ENCODE measurements around the gene MACROD2.
"Not testable (repeated sequence)": the region's sequence is repeated elsewhere in the genome, so short reads cannot be mapped to it uniquely, and the experiment has no call there.

The MACROD2 gene

DNA sequence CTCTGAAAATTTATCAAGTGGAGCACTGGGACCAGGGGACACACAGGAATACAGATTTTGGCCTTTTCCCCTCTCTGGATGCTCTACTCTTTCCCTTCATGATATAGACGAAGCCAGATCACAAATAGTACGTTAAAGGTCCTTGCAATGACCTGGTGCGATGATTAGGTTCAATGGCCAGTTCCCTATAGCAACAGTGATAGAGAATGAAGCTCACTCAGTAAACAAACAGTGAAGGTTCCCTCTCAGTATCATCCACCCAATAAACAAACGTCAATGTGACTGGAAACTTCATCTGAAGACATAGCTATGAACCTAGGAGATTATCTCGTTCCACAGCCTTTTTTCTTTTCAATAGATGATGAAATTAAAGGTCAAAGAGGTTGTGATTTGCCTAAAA lies 1981.7 kb downstream of the MACROD2 start:
- DNase-seq (ENCODE audit: low read depth) = no peak

- DNase-seq (ENCODE audit: low read depth) = no peak
Measured at GRCh38 chr20:15977758-15978157, 1982.4 kb downstream of the MACROD2 start.

DNA sequence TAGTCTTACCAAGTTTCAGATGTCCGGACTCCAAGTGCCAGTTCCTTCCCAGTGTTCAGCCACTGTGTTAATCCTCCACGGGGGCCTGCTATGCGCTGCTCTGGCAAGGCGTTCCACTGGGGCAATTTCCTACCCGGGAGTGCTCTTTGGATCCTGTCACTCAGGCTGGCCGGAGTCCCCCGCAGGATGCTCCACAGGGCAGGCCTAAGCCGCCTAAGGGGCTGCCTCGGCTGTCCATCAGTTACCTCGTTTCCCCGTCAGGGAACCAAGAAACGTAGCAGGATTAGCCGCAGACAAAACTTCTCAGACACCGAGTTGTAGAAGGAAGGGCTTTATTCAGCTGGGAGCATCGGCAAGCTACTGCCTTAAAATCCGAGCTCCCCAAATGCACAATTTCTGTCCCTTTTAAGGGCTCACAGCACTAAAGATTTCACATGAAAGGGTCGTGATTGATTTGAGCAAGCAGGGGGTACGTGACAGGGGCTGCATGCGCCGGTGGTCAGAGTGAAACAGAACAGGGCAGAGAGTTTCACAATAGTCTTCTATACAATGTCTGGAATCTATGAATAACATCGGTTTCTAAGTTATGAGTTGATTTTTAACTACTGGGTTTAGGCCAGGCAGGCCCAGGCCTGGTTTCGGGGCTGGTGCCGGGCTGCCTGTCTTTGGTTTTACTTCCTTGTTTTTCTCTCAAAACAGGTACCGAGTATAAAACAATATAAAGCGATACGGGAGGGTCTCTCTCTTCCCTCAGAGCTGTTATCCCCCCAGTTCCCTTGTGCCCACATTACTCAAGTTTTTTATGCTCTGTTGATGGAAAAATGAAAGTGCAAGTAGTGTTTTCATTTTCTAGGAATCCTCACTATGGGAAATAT lies 1990.4 kb downstream of the MACROD2 start:
- DNase-seq (ENCODE audit: low read depth) = not testable (repeated sequence)

DNA sequence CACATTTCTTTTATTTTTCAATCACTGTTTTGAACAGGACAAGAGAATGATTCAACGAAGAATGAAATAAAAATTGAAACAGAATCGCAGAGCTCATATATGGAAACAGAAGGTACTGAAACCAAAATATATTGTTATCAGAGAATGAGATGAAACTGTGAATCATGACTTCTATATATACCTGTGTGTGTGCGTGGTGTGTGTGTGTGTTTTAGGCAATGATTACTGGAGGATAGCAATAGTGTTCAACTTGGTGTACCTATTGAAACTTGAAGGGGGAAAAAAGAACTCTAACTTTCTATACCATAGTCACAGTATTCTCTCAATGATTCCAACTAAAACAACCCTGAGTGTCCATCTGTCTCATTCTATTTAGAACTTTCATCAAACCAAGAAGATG lies 1991.4 kb downstream of the MACROD2 start:
- DNase-seq (ENCODE audit: low read depth) = no peak

GRCh38 chr20:15991279-15991678 lies 1996.0 kb downstream of the MACROD2 start:
- DNase-seq (ENCODE audit: low read depth) = no peak

DNA sequence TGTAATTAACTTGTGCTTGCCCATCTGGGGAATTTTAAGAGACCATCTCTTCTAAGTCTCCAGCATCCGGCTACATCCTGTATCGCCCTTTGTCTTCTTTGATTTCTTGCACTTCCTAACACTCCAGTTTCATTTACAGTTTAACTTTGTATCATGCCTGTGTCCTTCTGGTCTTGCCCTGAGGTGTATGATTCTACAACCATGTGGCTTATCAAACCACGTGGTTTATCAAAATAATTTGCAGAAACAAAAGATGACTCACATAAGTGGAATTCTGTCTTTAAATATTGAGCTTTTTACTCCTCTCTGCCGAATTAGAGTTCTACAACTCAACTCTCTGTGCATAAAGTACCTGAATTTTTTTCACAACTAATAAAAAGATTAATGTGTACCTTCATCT lies 1997.2 kb downstream of the MACROD2 start:
- no peak for DNase-seq (ENCODE audit: low read depth)

DNA sequence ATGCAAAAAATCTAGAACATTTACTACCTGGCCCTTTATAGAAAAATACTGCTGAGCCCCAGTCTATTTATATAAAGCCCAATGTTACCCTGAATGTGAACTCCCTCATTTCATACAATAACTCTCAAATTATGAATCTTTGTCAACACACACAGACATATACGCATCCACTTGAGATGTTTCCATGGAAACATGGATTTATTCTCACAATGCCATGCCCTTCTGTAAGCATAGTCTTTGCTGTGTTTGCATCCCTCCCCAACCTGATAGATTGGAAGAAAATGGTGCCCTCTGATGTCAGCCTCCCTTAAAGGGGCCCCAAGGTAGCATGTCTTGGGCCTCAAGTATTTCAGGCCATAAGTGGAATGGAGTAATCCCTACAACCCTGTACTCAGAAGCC lies 2004.8 kb downstream of the MACROD2 start:
- DNase-seq (ENCODE audit: low read depth) = no peak

DNA sequence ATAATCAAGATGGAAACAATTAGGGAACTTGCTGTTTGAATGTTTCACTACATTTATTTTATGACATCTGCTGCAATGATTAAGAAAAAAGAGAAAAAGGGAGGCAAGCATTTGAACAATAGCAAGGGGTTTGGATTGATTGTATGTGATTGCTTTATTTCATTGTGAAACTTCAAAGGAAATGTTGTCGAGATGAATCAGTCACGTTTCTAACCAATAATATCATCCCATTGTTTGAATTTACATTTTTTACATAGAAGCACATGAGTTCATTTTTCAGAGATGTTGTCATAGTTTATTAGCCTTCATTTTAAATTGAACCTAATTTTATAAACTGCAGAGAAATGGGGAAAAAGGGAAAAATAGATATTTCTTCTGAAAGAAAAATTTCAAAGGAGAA lies 2006.0 kb downstream of the MACROD2 start:
- DNase-seq (ENCODE audit: low read depth) = no peak

- no peak for DNase-seq (ENCODE audit: low read depth)
Measured at GRCh38 chr20:16003310-16003709, 2008.0 kb downstream of the MACROD2 start.

DNA sequence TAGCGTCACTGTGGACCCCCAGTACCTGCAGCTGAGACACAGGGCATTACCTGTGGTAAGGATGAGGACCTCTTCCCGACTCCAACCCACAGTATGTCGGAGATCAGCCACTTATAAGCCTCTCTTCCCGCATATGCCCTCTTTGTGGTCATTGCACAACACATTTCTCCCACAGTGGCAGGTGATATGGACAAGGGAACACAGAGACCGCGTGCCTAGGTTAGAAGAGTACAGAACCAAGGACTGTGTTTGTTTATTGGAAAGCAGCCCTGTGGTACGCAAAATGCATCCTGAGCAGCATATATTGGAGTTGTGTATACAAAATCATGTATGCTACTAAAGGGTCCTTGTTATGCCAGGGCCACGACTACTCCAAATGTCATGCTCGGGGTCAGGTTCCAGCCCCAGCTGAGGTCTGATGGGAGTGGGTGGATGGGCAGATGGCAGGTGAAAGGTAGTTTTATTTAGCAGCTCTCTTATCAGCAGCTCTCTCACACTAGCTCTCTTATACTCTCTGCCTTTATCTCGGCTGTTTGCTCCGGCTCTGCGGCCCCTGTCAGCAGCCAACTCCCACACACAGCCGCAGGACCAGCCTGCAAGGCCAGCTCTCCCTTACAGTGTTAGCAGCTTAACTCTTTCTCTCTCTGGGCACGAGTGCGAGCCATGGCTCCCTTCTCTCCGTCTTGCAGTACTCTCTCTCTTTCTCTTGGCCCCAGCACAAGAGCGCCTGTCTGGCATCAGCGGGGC lies 2009.0 kb downstream of the MACROD2 start:
- no peak for DNase-seq (ENCODE audit: low read depth)

DNA sequence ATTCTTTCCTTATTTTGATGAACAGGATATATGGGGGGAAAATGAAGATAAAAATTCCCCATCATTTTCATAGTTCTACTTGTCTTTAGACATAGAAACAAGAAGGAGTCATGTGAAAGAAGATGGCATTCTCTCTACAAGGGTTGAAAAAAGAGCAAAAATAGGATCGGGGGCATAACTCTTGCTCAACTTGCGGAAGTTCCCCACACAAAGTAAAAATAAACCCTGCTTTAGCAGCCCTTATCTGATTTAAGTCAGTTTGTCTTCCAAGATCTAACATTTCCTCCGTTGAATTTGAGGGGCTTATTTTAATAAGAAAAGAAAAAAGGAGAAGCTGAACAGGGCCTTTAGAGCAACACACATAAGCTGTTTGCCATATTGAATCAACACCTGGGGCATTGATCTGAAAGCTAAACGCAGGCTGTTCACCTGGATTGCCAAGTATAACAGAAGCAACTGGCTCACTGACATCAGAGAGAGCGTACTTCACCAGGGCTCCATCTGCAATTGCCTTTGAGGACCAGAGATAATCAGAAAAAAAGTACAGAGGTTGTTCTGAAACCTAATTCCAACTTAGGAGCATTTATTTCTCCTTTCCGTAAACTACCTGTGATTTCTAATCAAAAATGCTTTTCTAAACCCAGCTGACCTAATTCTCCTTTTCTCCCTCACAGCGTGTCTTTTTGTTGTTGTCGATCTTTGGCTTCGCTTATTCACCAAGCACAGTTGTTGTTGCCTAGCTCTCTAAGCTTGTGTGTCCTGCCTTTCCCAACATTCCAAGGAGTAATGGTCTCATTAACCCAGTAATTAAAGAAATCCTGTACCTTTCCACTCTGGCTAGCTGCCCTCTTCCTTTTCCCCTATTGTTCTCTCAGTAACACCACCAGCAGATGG lies 2010.0 kb downstream of the MACROD2 start:
- DNase-seq (ENCODE audit: low read depth) = no peak

GRCh38 chr20:16005915-16006493 lies 2010.7 kb downstream of the MACROD2 start:
- DNase-seq (ENCODE audit: low read depth) = no peak

DNA sequence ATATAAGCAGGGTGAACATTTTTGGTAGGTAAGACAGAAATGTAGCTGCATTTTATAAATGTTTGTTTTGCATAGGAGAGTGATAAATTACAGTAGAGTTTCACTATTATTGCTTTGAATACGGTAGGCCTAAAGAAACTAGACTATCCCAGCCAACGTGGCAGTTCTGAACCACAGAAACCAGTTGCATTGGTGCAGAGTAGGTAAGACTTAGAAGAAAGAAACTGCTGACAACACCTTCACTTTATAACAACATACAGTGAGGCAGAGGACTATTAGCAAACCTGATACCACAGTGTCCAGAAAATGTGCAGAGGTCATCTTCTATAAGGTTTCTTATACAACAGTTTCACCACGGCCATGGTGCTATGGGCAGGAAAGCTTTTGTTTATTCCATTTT lies 2011.8 kb downstream of the MACROD2 start:
- DNase-seq (ENCODE audit: low read depth) = no peak

- no peak for DNase-seq (ENCODE audit: low read depth)
Measured at GRCh38 chr20:16007962-16008361, 2012.6 kb downstream of the MACROD2 start.

DNA sequence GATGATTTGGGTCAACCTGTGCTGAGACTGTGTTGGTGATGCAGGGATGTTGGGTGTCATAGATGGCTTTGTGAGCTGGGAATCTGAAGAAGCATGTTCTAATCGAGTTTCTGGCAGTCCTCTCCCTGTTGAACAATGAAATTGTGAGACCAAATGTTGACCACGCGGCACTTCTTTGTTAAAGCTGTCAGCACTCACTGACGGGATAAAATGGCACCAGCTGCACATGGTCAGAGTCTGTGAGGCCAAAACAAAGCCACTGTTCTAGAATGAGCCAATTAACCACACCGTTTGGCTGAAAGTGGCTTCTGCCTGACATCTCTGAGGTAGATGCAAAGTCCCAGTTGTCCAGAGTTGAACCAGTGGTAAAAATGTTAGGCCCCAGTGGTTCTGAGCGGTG lies 2015.7 kb downstream of the MACROD2 start:
- no peak for DNase-seq (ENCODE audit: low read depth)

GRCh38 chr20:16011519-16011918 lies 2016.2 kb downstream of the MACROD2 start:
- DNase-seq (ENCODE audit: low read depth) = no peak

- not testable (repeated sequence) for DNase-seq (ENCODE audit: low read depth)
Measured at GRCh38 chr20:16012934-16013333, 2017.6 kb downstream of the MACROD2 start.

GRCh38 chr20:16013631-16014030 lies 2018.3 kb downstream of the MACROD2 start:
- DNase-seq (ENCODE audit: low read depth) = no peak

DNA sequence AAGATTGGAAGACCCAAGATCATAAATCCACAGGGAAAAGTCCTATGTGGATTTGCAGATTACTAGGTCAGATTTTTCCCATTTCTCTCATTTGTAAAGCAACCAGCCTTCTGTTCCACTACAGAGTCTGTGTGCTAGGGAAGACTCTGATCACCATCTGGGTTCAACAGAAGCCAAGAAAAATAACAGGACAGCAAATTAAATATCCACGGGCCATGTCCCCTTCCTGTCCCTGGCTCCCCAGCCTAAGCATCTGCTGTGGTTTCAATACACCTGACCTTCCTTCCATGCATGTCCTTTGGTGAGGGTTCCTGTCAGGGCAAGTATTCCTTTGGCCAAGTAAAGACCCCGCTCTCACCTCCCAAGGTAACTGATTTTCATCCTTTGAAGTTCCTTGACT lies 2019.1 kb downstream of the MACROD2 start:
- no peak for DNase-seq (ENCODE audit: low read depth)

GRCh38 chr20:16017656-16018055 lies 2022.3 kb downstream of the MACROD2 start:
- no peak for DNase-seq (ENCODE audit: low read depth)

- DNase-seq (ENCODE audit: low read depth) = no peak
Measured at GRCh38 chr20:16018881-16019280, 2023.6 kb downstream of the MACROD2 start.

DNA sequence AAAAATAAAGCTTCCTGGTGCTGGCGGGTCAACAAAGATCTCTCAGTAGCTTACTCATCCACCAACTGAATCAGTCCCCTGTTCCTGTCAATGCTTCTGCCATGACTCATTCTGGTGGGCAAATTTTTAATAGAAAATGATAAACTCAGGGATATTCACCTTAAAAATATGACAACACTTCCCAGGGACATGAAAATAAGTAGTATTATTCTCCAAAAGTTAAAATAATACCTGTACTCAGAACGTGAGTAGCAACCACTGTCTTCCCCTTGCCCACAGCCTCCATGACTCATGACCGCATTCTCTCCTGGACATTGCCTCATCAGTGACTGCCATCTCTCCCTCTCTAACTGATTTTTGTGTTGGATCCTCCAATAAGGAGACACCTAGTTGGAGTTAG lies 2025.7 kb downstream of the MACROD2 start:
- DNase-seq (ENCODE audit: low read depth) = no peak
